ENCODE measurements around the gene XYLT1. TPM values are rescaled to one million over a fixed set of nuclear protein-coding genes. Genes with fewer than 3 reads are reported as not detected.
"Not testable (repeated sequence)": the region's sequence is repeated elsewhere in the genome, so short reads cannot be mapped to it uniquely, and the experiment has no call there.

Gene XYLT1
- total RNA-seq, 1 experiment from 2014 or later, result 14.5 TPM

DNA sequence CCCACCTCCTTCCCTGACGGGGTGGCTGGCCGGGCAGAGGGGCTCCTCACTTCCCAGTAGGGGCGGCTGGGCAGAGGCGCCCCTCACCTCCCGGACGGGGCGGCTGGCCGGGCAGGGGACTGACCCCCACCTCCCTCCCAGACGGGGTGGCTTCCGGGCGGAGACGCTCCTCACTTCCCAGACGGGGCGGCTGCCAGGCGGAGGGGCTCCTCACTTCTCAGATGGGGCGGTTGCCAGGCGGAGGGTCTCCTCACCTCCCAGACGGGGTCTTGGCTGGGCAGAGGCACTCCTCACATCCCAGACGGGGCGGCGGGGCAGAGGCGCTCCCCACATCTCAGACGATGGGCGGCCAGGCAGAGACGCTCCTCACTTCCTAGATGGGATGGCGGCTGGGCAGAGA, 35.1 kb upstream of the XYLT1 start:
- not testable (repeated sequence) for H3K4me1 ChIP-seq (ENCODE audit: insufficient read depth, low read length); H3K79me2 ChIP-seq (ENCODE audit: insufficient read depth, low read length); H3K4ac ChIP-seq (ENCODE audit: low read depth, low read length); H3K23me2 ChIP-seq (ENCODE audit: insufficient read length, low read depth, low read length, poor library complexity, severe bottlenecking); H4K5ac ChIP-seq (ENCODE audit: insufficient read length, low read depth, low read length); H4K91ac ChIP-seq (ENCODE audit: insufficient read length, low read depth, low read length); H3K56ac ChIP-seq (ENCODE audit: insufficient read length, low read depth, low read length); H3K27me3 Mint-ChIP-seq (ENCODE audit: low read depth); DNase-seq; H3K4me3 Mint-ChIP-seq; H3K79me1 ChIP-seq (ENCODE audit: insufficient read depth, low read depth, low read length, poor library complexity, severe bottlenecking); H2BK5ac ChIP-seq (ENCODE audit: insufficient read length, low read length); H3K14ac ChIP-seq (ENCODE audit: insufficient read depth, low read length); H3K27me3 ChIP-seq (ENCODE audit: insufficient read depth, low read length); H3T11ph ChIP-seq (ENCODE audit: low read length); H3K27ac Mint-ChIP-seq; H3K23ac ChIP-seq (ENCODE audit: insufficient read length, low read depth, low read length); H2BK15ac ChIP-seq (ENCODE audit: low read depth, low read length); H3K18ac ChIP-seq (ENCODE audit: insufficient read length, low read depth, low read length); H2AK5ac ChIP-seq (ENCODE audit: insufficient read length, low read length); H4K20me1 ChIP-seq (ENCODE audit: control insufficient read depth, insufficient read depth, insufficient read length); H4K8ac ChIP-seq (replicated peaks; ENCODE audit: insufficient read length, low read depth, low read length); H3K27ac ChIP-seq (ENCODE audit: insufficient read length, low read depth, low read length); H2BK20ac ChIP-seq (ENCODE audit: low read depth, low read length, poor library complexity, severe bottlenecking); H2BK120ac ChIP-seq (ENCODE audit: low read depth, low read length, poor library complexity, severe bottlenecking); H3K9ac ChIP-seq (ENCODE audit: extremely low read depth, insufficient read length, low read length); H3K4me2 ChIP-seq (ENCODE audit: insufficient read depth, insufficient read length, low read length); H2BK12ac ChIP-seq (ENCODE audit: insufficient read length, low read depth, low read length); H2AFZ ChIP-seq (ENCODE audit: low read length)
- WGBS (ENCODE audit: extremely low coverage, insufficient read length, low lambda C conversion rate), result no CpG with 5 or more reads among the region's 26 CpGs
- H3K36me3 Mint-ChIP-seq (ENCODE audit: insufficient read depth in 1 of 3, low read depth in 3 of 3), result peaks cover 8 to 24% (median 12%) of the 10 kb centered on the region in 3 experiments
- H3K9me3 ChIP-seq (ENCODE audit: control insufficient read depth, low read depth, low read length), result peaks cover 12% of the 10 kb centered on the region
- peaks cover 9 to 12% of the 10 kb centered on the region in 2 experiments for H3K4me1 Mint-ChIP-seq
- peaks cover 32 to 38% of the 10 kb centered on the region in 2 experiments for H3K9me3 Mint-ChIP-seq

Measured in H9 (cell line).